ENCODE results near the gene LRRN2.

DNA sequence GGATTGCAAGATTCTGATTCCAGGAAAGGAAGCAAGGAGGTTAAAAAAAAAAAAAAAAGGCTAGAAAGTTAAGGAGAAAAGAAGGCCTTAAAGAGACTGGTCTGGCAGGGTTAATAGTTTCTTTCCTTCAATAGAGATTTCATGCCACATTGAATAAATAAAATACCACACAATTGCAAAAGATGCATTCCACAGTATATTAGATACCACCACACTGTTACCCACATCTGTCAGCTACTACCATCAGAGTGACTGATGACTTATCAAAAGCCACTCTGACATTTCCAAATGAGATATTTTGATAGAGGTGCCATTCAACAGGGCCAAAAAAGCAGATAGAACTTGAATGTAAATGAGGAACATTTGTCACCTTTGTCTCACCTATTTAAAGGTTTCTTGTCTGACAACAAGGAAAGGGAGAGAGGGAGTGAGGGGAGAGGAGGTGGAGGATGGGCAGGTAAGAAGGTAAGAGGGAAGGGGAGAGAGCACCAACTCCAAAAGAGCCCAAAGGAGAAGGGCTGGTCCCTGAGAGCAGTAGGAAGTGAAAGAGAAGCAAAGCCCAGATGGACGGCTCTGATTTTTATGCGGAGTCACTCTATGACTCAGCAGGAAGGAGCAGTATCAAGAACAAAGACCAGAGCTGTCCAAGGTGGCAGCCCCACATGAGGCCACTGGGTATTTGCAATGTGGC lies 38.3 kb downstream of the LRRN2 start:
- TF ChIP-seq, protein P1, sequence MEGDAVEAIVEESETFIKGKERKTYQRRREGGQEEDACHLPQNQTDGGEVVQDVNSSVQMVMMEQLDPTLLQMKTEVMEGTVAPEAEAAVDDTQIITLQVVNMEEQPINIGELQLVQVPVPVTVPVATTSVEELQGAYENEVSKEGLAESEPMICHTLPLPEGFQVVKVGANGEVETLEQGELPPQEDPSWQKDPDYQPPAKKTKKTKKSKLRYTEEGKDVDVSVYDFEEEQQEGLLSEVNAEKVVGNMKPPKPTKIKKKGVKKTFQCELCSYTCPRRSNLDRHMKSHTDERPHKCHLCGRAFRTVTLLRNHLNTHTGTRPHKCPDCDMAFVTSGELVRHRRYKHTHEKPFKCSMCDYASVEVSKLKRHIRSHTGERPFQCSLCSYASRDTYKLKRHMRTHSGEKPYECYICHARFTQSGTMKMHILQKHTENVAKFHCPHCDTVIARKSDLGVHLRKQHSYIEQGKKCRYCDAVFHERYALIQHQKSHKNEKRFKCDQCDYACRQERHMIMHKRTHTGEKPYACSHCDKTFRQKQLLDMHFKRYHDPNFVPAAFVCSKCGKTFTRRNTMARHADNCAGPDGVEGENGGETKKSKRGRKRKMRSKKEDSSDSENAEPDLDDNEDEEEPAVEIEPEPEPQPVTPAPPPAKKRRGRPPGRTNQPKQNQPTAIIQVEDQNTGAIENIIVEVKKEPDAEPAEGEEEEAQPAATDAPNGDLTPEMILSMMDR (conservative IDR thresholded peaks at IDR 0.05): no peak
- no peak for TF ChIP-seq EZH2 (IDR thresholded peaks at IDR 0.05; ENCODE audit: low read depth)

All from PC-9 (cell line).